NAMALWA (cell line): ENCODE data around the gene ZSWIM3.
"Not testable (repeated sequence)": the region's sequence is repeated elsewhere in the genome, so short reads cannot be mapped to it uniquely, and the experiment has no call there.

Source experiments
- DNase-seq: peaks from one replicate; pipeline ENCODE4 v3.0.0-alpha.2; 2015; ENCODE audit warnings: low spot score

Gene ZSWIM3

DNA sequence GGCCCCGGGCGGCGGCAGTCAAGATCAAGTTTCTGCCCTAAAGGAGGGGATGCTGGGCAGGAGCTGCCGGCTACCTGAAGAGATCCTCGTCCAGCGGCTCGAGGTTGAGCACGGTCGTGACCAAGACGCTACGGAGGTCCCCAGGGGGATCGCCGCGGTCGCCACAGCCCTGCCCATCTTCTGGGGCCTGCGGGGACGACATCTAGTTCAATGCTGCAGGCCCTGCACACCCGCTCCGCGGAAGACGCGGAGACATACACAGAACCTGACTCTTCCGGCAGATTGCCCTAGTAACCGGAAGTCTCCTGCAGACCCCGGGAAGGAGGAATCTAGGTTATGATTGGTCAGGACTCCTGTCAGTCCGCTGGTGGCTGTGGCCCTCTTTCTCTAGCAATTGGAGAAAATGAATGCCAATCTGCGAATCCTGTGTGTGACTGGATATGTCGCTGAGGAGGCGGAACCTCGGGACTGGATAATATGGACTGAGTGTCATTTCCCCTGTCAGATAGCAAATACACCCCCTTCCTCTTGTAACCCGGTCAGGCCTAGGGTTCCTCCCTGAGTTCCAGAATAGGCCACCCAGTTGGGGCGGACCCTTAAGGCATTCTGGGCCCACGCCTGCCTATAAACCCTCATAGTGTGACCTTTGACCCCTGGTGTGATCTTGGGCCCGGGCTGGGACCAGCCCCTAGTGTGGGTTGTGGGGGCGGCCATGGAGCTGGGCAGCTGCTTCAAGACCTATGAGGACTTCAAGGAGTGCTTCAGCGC lies at the start of gene ZSWIM3, which contains the start of gene ACOT8:
ZSWIM3 (plus strand) TSS at position 501 of the 768 bp plus-strand sequence; CDS start at position 713, 212 bp downstream.
ACOT8 (minus strand) TSS at position 279 of the 768 bp plus-strand sequence; CDS start at position 202, 77 bp downstream.
- peak; percentile 100 for DNase-seq

DNA sequence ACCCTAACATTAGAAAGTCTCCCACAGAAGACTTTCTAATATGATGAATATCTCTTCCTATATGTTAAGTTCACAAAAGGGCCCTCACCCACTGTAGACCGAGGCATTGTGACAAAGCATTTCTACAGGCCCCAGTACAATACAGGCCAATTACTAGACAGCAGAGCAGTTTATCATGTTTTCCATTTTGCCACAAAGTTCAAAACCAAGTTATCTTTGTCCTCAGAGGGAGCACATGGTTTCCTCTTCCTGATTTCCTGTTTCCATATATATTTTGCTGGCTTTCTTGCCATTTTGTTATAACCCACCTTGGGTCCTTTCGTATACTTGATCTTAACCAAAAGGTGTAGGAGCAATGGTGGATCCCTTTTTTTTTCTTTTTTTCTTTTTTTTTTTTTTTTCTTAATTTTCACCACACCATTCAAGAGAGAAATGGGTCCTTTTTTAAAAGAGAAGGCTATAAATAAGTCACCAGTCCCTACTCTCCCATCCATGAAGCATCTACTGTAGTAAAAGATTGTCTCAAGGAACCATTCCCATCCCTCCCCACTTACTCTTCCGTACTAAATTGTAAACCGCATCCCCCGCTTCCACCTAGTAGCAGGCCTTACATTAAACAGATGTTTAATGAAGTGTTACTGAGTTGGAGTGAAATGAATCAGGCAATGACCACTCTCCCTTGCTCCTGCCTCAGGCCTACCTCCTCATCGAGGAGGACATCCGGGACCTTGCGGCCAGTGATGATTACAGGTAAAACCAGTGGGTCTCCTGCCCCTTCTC lies 47.0 kb upstream of the ZSWIM3 start:
- DNase-seq = no peak

DNA sequence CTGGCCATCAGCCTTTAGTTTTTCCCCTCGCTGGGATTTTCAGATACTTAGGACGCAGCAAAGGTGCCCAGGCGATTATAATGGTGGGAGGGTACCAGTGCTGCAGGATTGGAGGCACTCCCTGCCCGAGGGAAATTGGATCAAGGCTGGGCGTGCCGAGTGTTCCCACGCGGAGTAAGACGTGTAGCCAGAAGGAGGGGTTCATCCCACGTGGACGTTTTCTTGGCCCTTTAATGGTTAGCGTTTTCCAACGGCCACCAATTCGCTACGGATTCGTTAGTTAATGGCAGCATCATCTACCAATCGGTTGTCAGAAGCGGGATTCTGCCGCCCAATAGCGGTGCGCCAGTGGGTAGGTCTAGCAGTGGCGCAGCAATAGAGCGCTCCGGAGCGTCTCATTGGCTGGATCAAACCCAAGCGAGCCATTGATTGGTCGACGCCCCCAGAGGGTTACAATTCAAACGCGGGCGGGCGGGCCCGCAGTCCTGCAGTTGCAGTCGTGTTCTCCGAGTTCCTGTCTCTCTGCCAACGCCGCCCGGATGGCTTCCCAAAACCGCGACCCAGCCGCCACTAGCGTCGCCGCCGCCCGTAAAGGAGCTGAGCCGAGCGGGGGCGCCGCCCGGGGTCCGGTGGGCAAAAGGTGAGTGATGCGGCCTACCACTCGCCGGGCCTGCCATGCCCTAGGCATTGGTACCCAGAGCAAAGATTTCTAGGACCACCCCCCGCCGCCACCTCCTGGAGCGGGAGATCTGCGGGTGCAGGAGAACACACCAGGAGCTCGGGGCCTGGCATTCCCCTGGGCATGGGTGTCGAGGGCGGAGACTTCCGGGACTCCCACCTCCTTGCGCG lies 45.0 kb upstream of the ZSWIM3 start, which contains the start of gene UBE2C:
UBE2C (plus strand) TSS at position 488 of the 849 bp plus-strand sequence; CDS start at position 540, 52 bp downstream.
- peak; percentile 99 for DNase-seq

DNA sequence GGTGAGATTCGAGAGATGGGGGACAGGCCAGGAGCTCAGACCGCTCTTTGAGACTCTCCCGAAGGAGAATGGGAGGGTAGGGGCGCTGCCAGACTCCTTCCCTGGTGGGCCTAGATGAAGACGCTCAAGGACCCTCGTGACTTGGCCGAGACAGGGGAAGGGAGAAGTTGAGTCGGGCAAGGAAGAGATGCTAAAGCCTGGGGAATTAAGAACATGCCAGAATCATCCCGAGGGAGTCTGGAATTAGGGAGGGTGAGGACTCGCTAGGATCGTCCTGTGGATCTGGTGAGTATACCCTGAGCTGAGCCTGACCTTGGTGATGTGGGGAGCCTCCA lies 44.4 kb upstream of the ZSWIM3 start:
- no peak for DNase-seq

DNA sequence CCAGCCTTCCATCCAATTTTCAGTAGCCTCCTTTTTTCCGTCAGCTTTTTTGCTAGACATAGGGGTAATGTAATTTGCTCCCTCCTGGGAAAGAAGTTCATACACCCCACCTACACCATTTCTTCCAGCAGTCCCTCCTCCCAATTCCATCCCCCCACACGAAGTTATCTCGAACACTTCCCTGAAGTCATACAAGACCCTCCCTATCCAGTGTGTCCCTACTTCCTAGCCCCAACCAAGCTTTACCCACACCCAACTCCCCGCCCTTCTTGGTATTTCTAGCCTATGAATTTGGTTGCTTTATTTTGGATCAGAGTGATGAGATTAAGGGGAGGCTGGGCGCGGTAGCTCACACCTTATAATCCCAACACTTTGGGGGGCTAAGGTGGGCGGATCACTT lies 43.9 kb upstream of the ZSWIM3 start:
- no peak for DNase-seq

DNA sequence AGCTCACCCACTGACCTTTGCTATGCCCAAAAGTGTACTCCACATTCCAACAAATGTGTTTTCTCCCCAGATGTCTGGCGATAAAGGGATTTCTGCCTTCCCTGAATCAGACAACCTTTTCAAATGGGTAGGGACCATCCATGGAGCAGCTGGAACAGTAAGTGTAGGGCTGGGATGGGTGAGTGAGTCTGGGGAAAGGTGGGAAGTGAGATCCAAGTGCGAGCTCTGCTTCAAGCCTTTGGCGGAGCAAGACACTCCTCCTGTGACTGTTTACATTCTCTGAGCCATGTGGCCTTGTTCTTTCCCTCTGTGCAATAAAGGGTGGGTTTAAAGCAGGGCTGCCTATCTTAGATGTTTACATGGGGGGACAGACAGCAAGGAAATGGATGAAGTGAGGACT lies 43.1 kb upstream of the ZSWIM3 start:
- no peak for DNase-seq

DNA sequence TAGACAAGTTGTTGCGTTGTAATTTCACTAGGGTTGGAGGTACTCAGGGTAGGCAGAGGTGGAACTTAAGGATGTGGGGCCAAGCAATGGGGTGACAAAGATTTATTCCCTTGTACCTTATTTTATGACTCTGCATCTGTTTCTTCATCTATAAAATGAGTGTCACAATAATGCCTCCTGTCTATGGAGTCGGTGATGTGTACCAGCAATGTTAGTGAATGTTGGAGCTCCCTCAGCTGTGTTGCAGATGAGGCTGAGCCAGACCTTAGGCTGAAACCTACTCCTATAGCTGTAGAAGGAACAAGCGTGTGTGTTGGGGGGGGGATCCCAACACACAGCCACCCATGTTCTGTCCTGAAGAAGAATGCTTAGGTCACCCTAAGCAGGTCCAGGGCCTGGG lies 40.5 kb upstream of the ZSWIM3 start:
- no peak for DNase-seq

DNA sequence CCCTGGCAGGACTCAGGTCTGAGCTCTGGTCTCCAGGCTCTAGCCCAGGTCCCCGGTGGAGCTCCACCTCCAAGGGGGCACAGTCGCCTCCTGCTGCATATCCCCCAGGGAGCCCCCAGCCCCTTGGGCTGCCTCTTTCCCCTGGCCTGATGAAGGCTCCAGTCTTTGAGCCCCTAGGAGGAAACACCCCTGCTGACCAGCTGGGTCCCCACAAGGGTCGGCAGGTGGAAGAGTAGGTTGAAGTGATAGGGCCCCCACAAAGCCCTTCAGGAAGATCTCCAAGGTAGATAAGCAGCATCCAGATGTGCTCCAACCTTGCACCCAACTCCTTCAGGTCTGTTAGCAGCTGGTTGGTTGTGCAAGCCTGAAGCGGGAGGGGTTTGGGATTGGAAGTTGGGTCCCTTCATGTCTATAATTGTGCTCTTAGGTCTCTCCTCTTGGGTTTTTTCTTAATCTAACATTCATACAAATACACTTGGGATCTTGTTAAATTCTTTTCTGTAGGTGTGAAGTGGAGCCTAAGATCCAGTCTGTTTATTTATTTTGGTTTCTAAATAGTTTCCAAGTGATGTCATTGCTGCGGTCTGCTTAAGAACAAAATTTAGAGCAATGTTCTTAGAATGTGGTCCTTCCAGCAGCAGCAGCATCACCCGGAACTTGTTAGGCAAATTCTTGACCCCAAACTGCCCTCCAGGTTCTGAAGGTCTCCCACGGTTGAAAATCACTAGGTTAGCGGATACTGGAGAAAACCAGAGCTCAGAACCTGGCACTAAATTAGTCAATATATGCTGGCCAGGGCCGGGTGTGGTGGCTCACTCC lies 39.8 kb upstream of the ZSWIM3 start:
- no peak for DNase-seq

DNA sequence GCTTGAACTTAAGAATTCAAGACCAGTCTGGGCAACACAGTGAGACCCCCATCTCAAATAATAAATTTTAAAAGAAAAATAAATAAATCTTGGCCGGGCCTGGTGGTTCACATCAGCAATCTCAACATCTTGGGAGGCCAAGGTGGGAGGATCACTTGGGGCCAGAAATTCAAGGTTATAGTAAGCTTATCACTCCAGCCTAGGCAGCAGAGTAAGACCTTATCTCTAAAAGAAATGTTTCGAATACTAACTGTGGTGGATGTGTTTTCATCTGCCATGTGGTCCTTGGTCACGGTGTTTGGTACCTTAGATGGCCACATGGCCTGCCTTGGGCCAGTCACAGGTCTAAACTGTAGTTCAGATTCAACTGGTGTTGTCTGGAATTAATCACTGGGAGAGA lies 39.2 kb upstream of the ZSWIM3 start:
- no peak for DNase-seq

DNA sequence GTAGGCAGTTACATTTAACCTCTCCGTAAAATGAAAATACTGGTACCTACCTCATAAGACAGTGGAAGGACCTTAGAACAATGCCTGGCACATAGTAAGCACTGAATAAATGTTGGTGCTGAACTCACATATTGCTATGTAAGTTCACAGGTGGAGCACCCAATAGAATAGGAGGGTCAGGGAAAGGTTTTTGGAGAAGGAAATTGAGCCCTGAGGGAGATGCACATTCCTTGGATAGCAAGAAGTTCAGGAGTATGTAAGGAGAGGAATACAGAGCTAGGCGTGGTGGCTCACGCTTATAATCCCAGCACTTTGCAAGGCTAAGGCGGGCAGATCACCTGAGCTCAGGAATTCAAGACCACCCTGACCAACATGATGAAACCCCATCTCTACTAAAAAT lies 37.9 kb upstream of the ZSWIM3 start:
- DNase-seq = no peak

DNA sequence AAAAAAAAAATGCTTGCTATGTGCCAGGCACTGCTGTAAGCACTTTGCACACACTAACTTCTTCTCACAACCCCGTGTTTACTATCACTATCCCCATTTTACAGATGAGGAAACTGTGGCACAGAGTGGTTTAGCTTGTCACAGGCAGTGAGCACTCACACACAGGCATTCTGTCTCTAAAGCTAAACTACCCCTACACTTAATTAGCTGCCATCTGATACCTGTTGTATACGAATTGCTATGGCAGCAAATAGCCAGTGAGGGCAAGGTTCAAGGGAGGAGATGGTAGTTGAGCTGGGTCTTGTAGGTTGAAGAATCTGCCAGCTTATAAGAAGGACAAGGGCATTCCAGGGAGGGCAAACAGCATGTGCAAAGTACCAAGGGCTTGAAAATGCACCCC lies 35.5 kb upstream of the ZSWIM3 start:
- DNase-seq = no peak

DNA sequence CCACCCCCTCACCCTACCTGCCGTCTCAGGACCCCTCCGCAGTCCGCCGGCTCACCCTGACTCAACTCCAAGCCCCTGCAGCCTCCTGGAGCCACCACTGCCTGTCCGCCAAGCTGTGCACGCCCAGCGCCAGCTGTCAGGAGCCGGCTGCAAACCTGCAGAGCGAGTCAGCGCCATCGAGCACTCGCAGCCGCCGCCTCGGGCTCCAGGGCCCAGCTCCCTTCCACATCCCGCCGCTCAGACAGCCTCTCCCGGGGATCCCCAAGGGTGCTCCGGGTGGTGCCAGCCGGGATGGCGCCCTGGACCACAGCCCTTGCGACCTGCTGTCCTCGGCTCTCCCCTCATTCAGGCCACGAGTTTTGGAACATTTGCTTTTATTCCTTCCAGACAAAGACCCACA lies 34.6 kb upstream of the ZSWIM3 start:
- no peak for DNase-seq

DNA sequence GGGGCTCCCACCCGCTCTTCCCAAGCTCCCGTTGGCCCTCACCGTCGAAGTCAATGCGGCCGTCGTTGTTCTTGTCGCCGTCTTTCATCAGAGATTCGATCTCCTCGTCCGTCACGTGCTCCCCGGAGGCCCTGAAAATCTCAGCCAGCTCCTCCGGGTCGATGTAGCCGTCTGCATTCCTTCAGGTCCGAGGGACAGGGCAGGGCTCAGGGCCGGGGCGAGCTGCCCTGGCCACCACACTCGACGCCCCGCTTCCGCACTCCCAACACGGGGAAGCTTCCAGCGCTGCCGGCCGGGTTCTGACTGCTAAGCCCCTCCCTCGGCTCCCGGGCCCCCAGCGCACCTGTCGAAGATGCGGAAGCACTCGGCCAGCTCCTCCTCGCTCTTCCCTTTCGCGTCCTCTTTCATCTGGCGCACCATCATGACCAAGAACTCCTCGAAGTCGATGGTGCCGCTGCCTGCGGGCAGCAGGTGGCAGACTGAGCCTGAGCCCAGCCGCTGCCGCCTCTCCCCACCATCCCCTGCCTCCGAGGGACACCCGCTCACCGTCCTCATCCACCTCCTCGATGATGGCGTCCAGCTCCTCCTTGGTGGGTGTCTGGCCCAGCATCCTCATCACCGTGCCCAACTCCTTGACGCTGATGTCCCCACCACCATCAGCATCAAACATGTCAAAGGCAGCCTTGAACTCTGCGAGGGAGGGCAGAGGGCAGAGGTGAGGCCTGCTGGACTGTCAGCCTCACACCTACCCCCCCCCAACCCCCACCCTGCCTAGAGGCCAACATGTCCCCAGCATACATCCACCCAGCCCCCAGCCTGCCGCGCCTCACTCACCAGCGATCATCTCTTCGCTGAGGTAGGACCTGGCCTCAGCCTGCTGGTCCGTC lies 33.2 kb upstream of the ZSWIM3 start:
- DNase-seq = peak; percentile 11

DNA sequence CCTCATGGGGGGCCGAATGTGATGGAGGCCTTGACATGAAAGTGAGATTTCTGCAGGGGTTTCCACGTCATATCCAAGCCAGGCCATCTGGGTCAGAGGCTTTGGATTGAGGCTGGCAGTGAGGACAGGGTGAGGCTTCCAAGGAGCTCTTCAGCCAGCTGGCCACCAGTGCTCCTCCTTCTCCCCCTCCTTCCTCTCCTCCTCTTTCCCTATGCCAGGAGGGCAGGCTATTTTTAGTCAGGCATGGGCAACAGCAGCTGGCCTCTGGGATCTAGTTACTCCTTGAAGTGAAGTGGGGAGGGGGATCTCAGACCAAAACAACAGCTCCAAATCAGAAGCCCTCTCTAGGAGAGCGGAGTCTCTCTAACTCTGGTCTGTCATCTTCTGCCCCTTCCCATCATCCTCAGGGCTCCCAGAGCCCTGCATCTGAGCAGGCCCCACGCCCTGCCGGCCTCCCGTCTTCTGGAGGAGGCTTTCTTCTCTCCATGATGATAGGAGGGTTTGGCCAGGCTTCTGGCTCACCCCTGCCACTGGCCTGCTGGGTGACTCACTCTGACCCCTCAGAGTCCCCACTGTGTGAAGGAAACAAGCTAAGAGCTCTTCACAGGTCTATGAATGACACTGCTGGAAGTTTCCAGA lies 30.9 kb upstream of the ZSWIM3 start:
- DNase-seq = no peak

DNA sequence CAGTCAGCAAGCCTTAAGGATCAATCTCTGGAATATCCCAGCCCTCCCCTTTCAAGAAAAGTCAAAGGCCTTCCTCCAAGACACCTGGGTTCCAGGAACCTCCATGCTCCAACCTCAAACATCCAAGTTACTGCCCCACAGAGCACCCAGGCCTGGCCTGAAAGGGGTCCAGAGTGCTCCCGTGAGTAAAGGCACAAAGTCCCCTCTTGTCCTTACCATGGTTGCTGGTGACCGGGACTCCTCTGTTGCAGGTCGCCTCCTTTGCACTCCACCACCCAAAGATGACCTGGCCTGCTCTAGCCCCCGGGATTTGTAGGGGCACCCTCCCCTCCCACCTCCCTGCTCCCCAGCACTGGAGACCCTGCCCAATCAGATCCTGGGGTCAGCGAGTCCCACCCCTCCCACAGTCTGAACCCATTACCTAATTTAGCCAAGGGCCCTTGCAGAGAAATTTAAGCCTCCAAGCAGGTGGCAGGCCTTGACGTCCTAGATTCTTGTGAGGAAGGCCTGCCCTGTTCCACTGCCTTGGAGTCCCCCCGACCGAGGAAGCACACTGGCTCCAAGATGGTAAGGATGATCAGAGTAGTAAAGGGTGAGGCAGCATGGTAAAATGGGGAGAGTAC lies 30.3 kb upstream of the ZSWIM3 start, which contains the start of gene TNNC2:
TNNC2 (minus strand) TSS at position 283 of the 623 bp plus-strand sequence; CDS start at position 219, 64 bp downstream.
- no peak for DNase-seq

DNA sequence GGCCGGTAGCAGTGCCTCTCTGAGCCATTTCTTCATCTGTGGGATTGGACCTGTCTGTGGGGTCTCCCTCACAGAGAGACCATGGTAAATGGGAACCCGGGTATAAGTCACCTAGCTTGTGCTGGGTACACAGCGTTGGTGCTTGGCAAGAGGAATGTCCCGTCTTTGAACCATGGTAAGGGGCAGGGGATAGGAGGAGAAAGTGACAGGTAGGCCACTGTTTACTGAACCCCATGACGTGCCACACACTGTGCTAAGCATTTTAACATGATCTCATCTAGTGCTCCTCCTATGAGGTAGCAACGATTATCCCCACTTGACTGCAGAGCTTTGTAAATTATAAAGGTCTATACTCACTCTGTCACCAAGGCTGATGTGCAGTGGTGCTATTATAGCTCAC lies 29.7 kb upstream of the ZSWIM3 start:
- no peak for DNase-seq

DNA sequence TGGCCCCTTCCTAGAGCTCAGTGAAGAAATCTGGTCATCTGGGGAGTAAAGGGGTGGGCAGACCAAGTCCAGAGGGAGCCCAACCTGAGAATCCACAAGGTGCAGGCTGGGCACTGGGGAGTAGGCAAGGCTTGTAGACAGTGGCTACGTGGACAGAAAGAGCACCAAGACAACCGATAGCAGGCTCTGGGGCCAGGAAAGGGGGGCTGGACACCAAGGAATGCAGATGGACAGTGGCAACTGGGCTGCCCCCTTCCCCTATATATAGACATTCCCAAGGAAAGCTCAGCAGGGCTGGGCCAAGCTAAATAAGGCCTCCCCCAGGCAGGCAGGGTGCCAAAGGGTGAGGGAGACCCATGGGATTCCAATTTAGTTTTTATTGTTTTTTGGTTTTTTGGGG lies 28.8 kb upstream of the ZSWIM3 start:
- DNase-seq = no peak

DNA sequence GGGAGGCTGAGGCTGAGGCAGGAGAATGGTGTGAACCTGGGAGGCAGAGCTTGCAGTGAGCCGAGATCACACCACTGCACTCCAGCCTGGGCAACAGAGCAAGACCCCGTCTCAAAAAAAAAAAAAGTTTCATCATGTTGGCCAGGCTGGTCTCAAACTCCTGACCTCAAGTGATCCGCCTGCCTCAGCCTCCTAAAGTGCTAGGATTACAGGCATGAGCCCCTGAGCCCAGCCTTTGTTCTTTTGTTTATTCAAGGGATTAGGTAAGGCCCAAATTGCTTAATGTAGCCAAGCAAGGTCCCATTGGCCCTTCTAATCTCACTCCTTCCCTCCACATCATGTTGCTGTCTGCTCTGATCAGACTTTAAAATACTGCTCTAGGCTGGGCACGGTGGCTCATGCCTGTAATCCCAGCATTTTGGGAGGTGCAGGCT lies 27.7 kb upstream of the ZSWIM3 start:
- not testable (repeated sequence) for DNase-seq

DNA sequence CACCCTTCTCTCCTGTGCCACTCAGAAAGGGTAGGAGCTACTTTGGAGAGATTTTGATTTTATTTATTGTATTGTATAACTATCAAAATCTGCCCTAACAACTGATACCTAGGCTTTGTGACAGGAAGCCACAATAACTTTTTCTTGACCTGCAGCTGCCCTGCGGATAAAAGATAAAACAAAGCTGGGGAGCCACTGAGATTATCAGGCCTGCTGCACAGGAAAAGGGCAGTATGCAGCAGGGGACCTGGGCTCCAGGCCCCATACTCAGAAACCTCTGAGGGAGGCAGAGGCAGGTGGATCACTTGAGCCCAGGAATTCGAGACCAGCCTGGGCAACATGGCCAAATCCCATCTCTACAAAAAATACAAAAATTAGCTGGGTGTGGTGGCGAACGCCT lies 24.8 kb upstream of the ZSWIM3 start:
- no peak for DNase-seq
